HG03460 (cell line): Measurements from ENCODE around the gene ERBB4.
A peak's percentile ranks its signal among the peaks of the same experiment; 100 is the strongest.

Experiments used
- ATAC-seq: cut with Tn5 transposase; IDR thresholded peaks from one replicate; pipeline ENCODE4 v1.9.1; 2021; ENCODE audit not compliant: unreplicated experiment

ERBB4 gene

DNA sequence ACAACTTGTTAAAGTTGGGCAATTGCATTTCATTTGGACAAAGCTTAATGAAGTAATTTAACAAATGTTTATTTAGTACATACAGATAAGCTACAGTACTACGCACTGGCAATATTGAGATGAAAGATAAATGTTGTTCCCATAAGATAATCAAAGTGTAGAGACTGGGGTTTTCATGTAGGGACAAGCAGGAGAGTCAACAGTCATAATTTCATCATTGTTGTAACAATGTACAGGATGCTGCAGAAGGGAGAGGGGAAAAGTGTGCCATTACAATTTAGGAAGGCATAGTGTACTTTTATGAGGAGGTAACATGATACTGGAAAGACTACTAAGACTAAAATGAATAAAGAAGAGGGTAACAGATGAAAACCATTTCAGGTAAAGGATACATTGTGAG is 441.6 kb downstream of the ERBB4 start:
- ATAC-seq, result no peak

GRCh38 chr2:212089873-212090272 is 448.7 kb downstream of the ERBB4 start:
- no peak for ATAC-seq

- no peak for ATAC-seq
Measured at GRCh38 chr2:212088353-212088752, 450.2 kb downstream of the ERBB4 start.

DNA sequence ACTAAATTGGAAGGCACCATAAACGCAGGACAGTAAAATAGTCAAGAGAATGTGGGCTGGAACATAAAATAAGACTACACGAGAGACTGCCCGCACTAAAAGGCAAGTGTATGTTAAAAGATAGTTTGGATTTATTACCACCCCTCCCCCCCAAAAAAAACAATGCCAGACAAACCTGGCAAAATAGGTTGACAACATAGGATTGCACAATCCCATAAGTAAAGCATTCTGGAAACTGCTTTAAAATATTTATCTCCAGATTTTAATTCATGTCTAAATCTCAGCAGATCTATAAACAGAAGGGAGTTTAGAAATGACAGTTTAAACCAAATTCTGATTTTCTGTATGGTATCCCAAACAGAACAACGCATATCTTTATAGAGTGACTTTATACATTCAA is 455.1 kb downstream of the ERBB4 start:
- no peak for ATAC-seq

GRCh38 chr2:212078103-212078502 is 460.5 kb downstream of the ERBB4 start:
- ATAC-seq, result peak; percentile 73

GRCh38 chr2:212076456-212076855 is 462.1 kb downstream of the ERBB4 start:
- peak; percentile 59 for ATAC-seq

- ATAC-seq, result no peak
Measured at GRCh38 chr2:212073360-212073759, 465.2 kb downstream of the ERBB4 start.

DNA sequence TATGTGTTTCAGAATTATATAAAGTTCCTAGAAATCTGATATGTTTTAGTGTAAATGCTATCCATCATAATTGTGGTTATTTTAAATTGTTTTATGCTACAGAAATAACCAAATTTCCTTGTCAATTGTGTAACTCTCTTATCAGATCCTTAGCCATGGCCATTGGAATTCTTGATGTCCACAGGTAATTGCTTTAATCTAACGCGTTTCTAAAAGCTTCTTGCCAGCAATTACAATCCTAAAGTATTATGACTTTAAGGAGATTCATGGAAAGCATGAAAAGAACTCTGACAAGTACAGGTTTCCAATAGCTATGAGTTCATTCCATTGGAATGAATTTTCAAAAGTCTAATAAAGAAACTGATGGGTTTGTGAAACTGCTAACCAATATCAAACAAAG is 472.1 kb downstream of the ERBB4 start:
- no peak for ATAC-seq

- ATAC-seq, result no peak
Measured at GRCh38 chr2:212064318-212064717, 474.3 kb downstream of the ERBB4 start.

- ATAC-seq, result peak; percentile 63
Measured at GRCh38 chr2:212052412-212053159, 486.0 kb downstream of the ERBB4 start.

- ATAC-seq, result no peak
Measured at GRCh38 chr2:212050871-212051270, 487.7 kb downstream of the ERBB4 start.

DNA sequence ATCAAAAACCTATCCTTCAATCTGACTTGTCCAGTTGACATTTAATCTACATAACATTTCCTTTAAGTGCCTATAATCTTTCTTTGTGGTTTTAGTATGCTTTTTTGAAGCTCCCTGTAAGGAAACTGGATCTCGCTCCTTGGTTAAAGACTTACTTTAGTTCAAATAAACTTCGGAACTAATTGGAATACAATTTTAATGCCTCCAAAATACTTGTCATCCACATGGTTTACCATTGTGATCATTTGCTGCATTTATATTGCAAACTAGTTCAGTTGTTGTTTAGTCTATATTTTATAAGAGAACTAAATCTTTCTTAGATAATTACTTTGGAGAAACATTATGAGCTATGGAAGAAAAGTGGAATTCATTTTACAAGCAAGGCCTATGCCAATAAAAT is 496.0 kb downstream of the ERBB4 start:
- no peak for ATAC-seq

DNA sequence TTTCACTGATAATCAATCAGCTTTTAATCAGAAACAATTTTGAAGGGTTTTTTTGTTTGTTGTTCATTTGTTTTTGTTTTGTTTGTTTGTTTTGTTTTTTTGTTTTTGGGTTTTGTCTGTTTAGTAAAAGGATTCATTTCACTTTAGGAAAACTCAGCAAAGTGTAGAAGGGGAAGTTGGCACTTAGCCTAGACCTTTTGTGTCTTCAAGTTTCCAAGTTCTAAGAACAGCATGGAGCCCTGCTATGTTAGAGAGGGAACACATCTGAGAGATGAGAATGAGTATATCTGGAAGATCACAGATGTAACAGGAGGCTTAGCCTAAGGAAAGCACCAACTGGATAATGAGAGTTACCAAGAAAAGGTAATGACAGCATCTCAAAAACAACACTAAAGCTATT is 501.5 kb downstream of the ERBB4 start:
- ATAC-seq, result no peak

DNA sequence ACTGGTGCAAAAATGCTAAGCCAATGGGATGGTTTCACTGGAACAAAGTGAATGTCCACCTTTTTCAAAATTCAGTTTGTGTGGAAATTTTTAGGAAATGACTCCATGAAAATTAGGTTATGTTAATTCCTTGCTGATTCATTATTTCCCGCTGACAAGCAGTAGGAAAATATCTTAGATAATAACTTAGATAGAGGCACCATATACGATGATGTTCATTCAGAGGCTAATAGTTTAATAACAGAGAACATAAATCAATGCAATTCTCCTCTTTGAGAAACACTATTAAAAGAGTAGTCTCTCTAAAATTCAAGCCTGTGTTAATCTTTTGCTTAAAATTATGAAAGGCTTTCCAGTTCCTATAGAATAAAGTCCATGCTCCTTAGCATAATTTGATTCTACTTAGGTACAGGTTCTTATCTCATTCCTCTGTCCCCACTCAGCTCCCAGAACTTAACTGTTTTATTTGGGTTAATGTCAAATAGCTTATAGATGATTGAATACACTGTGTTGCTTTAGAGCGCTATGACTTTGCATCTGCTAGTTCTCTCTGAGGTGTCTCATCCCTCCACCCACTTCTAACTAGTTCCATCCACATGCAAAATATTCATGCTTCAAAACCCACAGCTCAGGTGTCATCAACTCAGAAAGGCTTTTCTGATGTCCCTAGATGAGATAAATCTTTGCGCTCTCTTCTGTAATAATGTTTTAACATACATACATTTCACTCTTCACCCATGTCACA is 503.6 kb downstream of the ERBB4 start:
- ATAC-seq, result no peak

DNA sequence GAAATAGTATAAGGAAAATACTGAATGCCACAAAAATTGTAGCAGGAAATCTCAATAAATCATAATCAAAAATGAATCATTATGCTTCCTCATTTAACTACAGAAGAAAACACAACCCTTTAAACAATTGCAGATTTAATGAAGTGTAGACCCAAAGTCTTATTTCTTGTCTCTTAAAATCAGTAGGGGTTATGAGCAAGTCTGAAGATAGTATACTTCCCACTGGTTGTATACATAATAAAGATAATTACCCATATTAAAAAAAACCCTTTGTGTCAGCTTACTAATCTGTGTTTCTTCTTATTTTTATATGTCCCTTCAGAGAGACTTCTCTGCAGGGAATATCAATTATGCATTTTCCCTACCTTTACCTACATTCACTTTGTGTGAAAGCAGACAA is 504.7 kb downstream of the ERBB4 start:
- no peak for ATAC-seq

DNA sequence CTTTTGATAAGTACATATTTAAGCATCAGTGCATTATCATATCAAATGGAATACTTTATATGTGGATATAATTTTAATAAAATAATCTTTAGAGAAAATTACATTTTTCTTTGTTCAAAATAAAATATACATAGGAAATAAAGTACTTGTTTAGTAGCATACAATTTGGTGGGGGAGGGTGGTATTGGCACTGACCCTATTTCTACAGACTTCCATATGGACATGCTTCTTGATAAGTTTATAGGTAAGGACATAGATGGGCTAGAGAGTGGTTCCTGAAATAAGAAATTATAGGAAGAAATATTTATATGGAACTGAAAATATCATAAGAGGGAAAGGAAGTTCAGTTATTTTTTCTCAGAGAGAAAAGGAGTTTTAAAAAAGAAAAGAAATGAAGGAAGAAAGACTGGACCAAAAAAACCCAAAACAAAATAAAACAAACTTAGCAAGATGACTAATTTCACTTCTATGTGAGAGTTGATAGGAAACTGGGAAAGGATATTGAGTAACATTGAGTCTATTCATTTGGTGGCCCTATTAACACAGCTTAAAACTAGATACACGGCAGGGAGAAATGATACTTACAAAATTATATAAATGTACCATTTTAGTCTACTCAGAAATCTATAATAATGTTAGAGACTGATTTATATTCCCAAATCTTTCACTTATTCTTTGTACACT is 505.9 kb downstream of the ERBB4 start:
- no peak for ATAC-seq

DNA sequence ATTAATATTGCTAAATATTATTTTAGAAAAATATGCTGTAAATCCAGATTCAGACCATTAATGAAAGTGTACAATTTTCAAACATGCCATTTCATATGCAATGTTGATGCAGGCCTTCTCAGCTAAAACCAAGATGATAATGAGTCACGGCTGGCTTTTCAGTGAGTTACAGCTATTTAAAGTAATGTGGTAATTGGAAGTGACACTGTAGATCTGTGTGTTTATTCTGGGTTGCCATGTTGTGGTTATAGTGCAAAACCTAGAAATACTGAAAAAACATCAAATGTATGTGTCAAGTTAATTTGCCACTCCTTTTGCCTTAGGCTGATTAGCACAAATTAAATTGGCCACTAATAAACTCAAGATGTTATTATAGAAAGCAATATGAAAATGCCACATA is 506.6 kb downstream of the ERBB4 start:
- ATAC-seq, result no peak

DNA sequence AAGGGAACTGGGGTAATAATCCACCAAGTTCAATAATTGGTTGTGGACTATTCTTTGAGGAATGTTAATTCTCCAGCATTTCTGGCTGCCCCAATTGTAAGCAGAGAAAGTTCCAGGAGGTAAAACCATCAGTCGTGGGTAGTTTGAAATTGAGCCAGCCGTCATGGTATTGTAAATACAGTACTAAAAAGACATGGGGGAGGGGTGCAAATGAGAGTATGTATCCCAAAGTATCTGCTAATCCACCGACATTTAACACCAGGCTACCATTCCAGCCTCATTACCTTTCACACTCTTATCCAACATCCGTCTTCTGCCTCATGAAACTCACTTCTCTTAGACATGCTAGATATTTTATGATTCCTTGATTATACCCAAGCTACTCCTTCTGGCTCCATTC is 507.9 kb downstream of the ERBB4 start:
- no peak for ATAC-seq

DNA sequence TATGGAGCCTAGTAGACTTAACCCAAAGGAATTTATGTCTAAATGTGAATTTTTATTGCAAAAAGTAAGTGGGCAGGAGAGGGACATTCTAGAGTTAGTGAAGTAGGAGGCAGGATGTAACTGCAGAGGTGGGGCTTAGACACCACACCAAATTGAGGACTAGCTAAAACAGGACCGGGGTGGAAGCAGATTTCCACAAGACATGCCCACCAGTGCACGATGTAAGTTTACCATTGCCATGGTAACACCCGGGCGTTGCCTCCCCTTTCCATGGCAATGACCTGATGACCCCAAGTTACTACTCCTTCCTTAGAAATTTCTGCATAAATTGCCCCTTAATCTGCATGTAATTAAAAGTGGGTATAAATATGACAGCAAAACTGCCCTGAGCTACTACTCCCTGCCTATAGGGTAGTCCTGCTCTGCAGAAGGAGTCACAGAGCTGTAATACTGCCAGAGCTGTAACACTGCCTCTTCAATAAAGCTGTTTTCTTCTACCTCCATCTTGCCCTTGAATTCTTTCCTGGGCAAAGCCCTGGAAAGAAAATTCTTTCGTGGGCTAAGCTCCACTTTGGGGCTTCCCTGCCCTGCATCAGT is 509.7 kb downstream of the ERBB4 start:
- no peak for ATAC-seq

- ATAC-seq, result no peak
Measured at GRCh38 chr2:212027681-212028628, 510.6 kb downstream of the ERBB4 start.
